Measurements from ENCODE around the gene CD2BP2. TPM values are rescaled to one million over a fixed set of nuclear protein-coding genes. Genes with fewer than 3 reads are reported as not detected.
A peak's percentile ranks its signal among the peaks of the same experiment; 100 is the strongest.

CD2BP2 gene
- total RNA-seq, 2 experiments from 2014 or later: 43.8 to 44.5 TPM

GRCh38 chr16:30366511-30366910 lies 11.4 kb upstream of the CD2BP2 start:
- no peak for TF ChIP-seq CTCF (IDR thresholded peaks at IDR 0.05)
- intact Hi-C loops (cut with micrococcal nuclease): no loop called here
- no peak for DNase-seq
- H3K4me1 Mint-ChIP-seq (ENCODE audit: low read depth): peaks cover 27% of the 10 kb centered on the region
- H3K4me3 Mint-ChIP-seq: no peak overlapping the region
- POLR2A ChIA-PET: interaction anchor here (0.7 to 8.0 kb wide), 4 partner anchors 8 to 236 kb away, joined by 3 to 73 read pairs (median 4); partner anchors contain the start of genes CD2BP2 and MYL11
- peaks cover 51% of the 10 kb centered on the region for H3K36me3 Mint-ChIP-seq (ENCODE audit: low read depth)
- no peak for ATAC-seq
- H3K27me3 Mint-ChIP-seq: no peaks in the 10 kb centered on the region
- peak overlapping the region; percentile 86 for H3K27ac Mint-ChIP-seq
- H3K9me3 Mint-ChIP-seq: no peaks in the 10 kb centered on the region
- CTCF ChIA-PET: interaction anchor here (1.6 to 1.7 kb wide), 2 partner anchors 13 to 43 kb away, joined by 5 read pairs; no protein-coding TSS in a partner anchor

- Mint-ChIP-seq H3K36me3 (ENCODE audit: low read depth) (peaks cover 57% of the 10 kb centered on the region), H3K27ac (no peak overlapping the region), H3K4me3 (no peak overlapping the region), H3K9me3 (no peaks in the 10 kb centered on the region), H3K4me1 (ENCODE audit: low read depth) (peaks cover 22% of the 10 kb centered on the region), H3K27me3 (no peaks in the 10 kb centered on the region)
- ChIA-PET POLR2A (interaction anchor here (0.8 to 1.3 kb wide), 3 partner anchors 9 to 12 kb away, joined by 4 to 5 read pairs (median 5); partner anchors contain the start of gene CD2BP2), CTCF (interaction anchor here (1.0 to 1.6 kb wide), 3 partner anchors 8 to 264 kb away, joined by 3 to 5 read pairs (median 3); no protein-coding TSS in a partner anchor)
- intact Hi-C loops (cut with micrococcal nuclease): no loop called here
- DNase-seq: no peak
- TF ChIP-seq CTCF (IDR thresholded peaks at IDR 0.05): no peak
- ATAC-seq: no peak
These were observed 10.1 kb upstream of the CD2BP2 start for GRCh38 chr16:30365200-30365599.

- ChIA-PET CTCF (no interaction called here), POLR2A (interaction anchor here (0.9 to 9.7 kb wide), 3 partner anchors 9 to 25 kb away, joined by 3 to 73 read pairs (median 4); partner anchors contain the start of gene TBC1D10B)
- DNase-seq: no peak
- Mint-ChIP-seq H3K27ac (peak overlapping the region; percentile 7), H3K27me3 (no peaks in the 10 kb centered on the region), H3K36me3 (ENCODE audit: low read depth) (peaks cover 34% of the 10 kb centered on the region), H3K4me1 (ENCODE audit: low read depth) (peaks cover 12% of the 10 kb centered on the region), H3K9me3 (no peaks in the 10 kb centered on the region), H3K4me3 (no peak overlapping the region)
- no peak for ATAC-seq
- intact Hi-C loops (cut with micrococcal nuclease): no loop called here
- no peak for TF ChIP-seq CTCF (IDR thresholded peaks at IDR 0.05)
These were observed 6.1 kb upstream of the CD2BP2 start for GRCh38 chr16:30361180-30361579.

- no peak for TF ChIP-seq CTCF (IDR thresholded peaks at IDR 0.05)
- intact Hi-C loops (cut with micrococcal nuclease): no loop called here
- POLR2A ChIA-PET: interaction anchor here (1.0 to 9.7 kb wide), 4 partner anchors 11 to 38 kb away, joined by 3 to 73 read pairs (median 3); partner anchors contain the start of gene TBC1D10B
- Mint-ChIP-seq H3K4me3 (no peak overlapping the region), H3K27ac (no peak overlapping the region), H3K4me1 (ENCODE audit: low read depth) (peaks cover 19% of the 10 kb centered on the region), H3K9me3 (no peaks in the 10 kb centered on the region), H3K27me3 (no peaks in the 10 kb centered on the region), H3K36me3 (ENCODE audit: low read depth) (peaks cover 24% of the 10 kb centered on the region)
- no peak for DNase-seq
- ATAC-seq: no peak
- CTCF ChIA-PET: interaction anchor here (1.2 to 2.1 kb wide), 2 partner anchors 9 to 50 kb away, joined by 3 to 6 read pairs; no protein-coding TSS in a partner anchor
These were observed 4.7 kb upstream of the CD2BP2 start for GRCh38 chr16:30359871-30360170.

- POLR2A ChIA-PET: interaction anchor here (1.0 to 9.7 kb wide), 4 partner anchors 11 to 39 kb away, joined by 3 to 73 read pairs (median 4); partner anchors contain the start of gene TBC1D10B
- Mint-ChIP-seq H3K4me3 (no peak overlapping the region), H3K27me3 (no peaks in the 10 kb centered on the region), H3K9me3 (no peaks in the 10 kb centered on the region), H3K4me1 (ENCODE audit: low read depth) (peaks cover 22% of the 10 kb centered on the region), H3K27ac (peak overlapping the region; percentile 39), H3K36me3 (ENCODE audit: low read depth) (peaks cover 22% of the 10 kb centered on the region)
- intact Hi-C loops (cut with micrococcal nuclease): no loop called here
- ATAC-seq (no peak), DNase-seq (no peak)
- CTCF ChIA-PET: interaction anchor here (1.2 to 2.1 kb wide), 2 partner anchors 10 to 50 kb away, joined by 3 to 6 read pairs; no protein-coding TSS in a partner anchor
- TF ChIP-seq CTCF (IDR thresholded peaks at IDR 0.05): no peak
These were observed 4.1 kb upstream of the CD2BP2 start for GRCh38 chr16:30358990-30359870.
